Measurements from ENCODE around the gene TTC12. TPM values are rescaled to one million over a fixed set of nuclear protein-coding genes. Genes with fewer than 3 reads are reported as not detected.

TTC12 gene
- total RNA-seq, 1 experiment from 2014 or later, result 11.9 TPM

- DNase-seq (ENCODE audit: low spot score), result no peak
Measured at GRCh38 chr11:113373981-113374560, 59.7 kb downstream of the TTC12 start.

GRCh38 chr11:113375402-113375801, 61.0 kb downstream of the TTC12 start:
- no peak for DNase-seq (ENCODE audit: low spot score)

GRCh38 chr11:113376156-113376555, 61.8 kb downstream of the TTC12 start:
- no peak for DNase-seq (ENCODE audit: low spot score)

- no peak for DNase-seq (ENCODE audit: low spot score)
Measured at GRCh38 chr11:113377681-113378412, 63.5 kb downstream of the TTC12 start.

GRCh38 chr11:113378692-113379091, 64.3 kb downstream of the TTC12 start:
- DNase-seq (ENCODE audit: low spot score), result no peak

GRCh38 chr11:113382121-113382520, 67.7 kb downstream of the TTC12 start:
- no peak for DNase-seq (ENCODE audit: low spot score)

- DNase-seq (ENCODE audit: low spot score), result peak; percentile 54
Measured at GRCh38 chr11:113384551-113384950, 70.2 kb downstream of the TTC12 start.

GRCh38 chr11:113385749-113386148, 71.4 kb downstream of the TTC12 start:
- DNase-seq (ENCODE audit: low spot score), result no peak

GRCh38 chr11:113386866-113387265, 72.5 kb downstream of the TTC12 start:
- no peak for DNase-seq (ENCODE audit: low spot score)

GRCh38 chr11:113387605-113388211, 73.3 kb downstream of the TTC12 start, which contains the start of gene ANKK1:
ANKK1 (plus strand) TSS chr11:113387779; CDS start chr11:113387885, 106 bp downstream.
- peak; percentile 16 for DNase-seq (ENCODE audit: low spot score)

- no peak for DNase-seq (ENCODE audit: low spot score)
Measured at GRCh38 chr11:113389272-113389671, 74.9 kb downstream of the TTC12 start.

- DNase-seq (ENCODE audit: low spot score), result no peak
Measured at GRCh38 chr11:113392236-113392921, 78.0 kb downstream of the TTC12 start.

GRCh38 chr11:113393501-113393985, 79.2 kb downstream of the TTC12 start:
- DNase-seq (ENCODE audit: low spot score), result no peak

GRCh38 chr11:113394919-113395318, 80.5 kb downstream of the TTC12 start:
- no peak for DNase-seq (ENCODE audit: low spot score)

GRCh38 chr11:113395782-113396336, 81.5 kb downstream of the TTC12 start:
- DNase-seq (ENCODE audit: low spot score), result no peak

GRCh38 chr11:113396690-113397089, 82.3 kb downstream of the TTC12 start:
- no peak for DNase-seq (ENCODE audit: low spot score)

GRCh38 chr11:113397212-113397611, 82.8 kb downstream of the TTC12 start:
- no peak for DNase-seq (ENCODE audit: low spot score)

GRCh38 chr11:113397821-113398220, 83.4 kb downstream of the TTC12 start:
- no peak for DNase-seq (ENCODE audit: low spot score)

- DNase-seq (ENCODE audit: low spot score), result no peak
Measured at GRCh38 chr11:113398669-113399430, 84.5 kb downstream of the TTC12 start.

GRCh38 chr11:113400631-113401230, 86.3 kb downstream of the TTC12 start:
- no peak for DNase-seq (ENCODE audit: low spot score)

- DNase-seq (ENCODE audit: low spot score), result peak; percentile 87
Measured at GRCh38 chr11:113401718-113402117, 87.3 kb downstream of the TTC12 start.

Data from HT-29 (cell line).